Stimulated activated CD8-positive, alpha-beta memory T cell treated with anti-CD3 and anti-CD28 coated beads, Interleukin-4, amount 100 ng/mL, for 24 hours (primary cell): ENCODE data around the gene PTPRN2.
"Not testable (repeated sequence)": the region's sequence is repeated elsewhere in the genome, so short reads cannot be mapped to it uniquely, and the experiment has no call there.

Experiments
- DNase-seq: peaks from one replicate; pipeline ENCODE4 v3.0.0-alpha.2; 2020; ENCODE audit warnings: low read depth

The PTPRN2 gene

GRCh38 chr7:158264881-158265742, 322.5 kb downstream of the PTPRN2 start:
- no peak for DNase-seq

- no peak for DNase-seq
Observed at GRCh38 chr7:158263964-158264748, 323.5 kb downstream of the PTPRN2 start.

DNA sequence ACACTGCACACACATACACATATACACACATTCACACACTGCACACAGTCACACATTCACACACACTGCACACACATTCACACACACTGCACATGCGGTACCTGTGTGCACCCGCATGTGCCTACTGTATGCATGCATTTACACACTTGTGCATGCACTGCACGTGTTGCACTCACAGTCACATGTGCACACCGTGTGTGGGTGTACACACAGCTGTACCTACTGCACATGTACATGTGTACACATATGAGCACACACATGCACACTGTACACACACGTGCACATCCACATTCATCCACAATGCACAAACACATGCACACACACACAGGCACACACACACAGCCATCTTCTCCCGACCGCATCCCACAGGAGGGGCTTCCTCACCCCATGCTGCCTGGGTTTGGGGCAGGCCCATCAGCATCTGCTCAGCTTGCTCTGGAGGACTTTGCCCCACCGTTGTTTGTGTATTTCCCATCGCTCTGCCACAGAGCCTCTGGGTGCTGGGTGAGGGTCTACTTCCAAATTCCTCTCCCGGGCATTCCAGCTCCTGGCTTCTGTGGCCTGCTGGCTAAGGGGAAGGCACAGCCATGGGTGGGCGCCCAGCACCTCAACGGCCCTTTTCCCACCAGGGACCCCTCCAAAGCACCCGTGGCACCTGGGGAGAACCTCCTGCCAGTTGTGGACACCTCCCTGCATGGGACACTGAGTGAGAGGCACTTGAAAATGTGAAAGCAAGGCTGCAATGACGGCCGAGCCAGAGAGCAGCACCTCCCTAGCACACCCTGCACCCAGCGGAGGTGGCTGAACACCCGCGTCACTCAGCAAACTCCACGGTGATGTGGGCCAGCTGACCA, 324.3 kb downstream of the PTPRN2 start:
- DNase-seq, result no peak

GRCh38 chr7:158262284-158263109, 325.1 kb downstream of the PTPRN2 start:
- no peak for DNase-seq

GRCh38 chr7:158261362-158262235, 326.0 kb downstream of the PTPRN2 start:
- DNase-seq, result no peak

DNA sequence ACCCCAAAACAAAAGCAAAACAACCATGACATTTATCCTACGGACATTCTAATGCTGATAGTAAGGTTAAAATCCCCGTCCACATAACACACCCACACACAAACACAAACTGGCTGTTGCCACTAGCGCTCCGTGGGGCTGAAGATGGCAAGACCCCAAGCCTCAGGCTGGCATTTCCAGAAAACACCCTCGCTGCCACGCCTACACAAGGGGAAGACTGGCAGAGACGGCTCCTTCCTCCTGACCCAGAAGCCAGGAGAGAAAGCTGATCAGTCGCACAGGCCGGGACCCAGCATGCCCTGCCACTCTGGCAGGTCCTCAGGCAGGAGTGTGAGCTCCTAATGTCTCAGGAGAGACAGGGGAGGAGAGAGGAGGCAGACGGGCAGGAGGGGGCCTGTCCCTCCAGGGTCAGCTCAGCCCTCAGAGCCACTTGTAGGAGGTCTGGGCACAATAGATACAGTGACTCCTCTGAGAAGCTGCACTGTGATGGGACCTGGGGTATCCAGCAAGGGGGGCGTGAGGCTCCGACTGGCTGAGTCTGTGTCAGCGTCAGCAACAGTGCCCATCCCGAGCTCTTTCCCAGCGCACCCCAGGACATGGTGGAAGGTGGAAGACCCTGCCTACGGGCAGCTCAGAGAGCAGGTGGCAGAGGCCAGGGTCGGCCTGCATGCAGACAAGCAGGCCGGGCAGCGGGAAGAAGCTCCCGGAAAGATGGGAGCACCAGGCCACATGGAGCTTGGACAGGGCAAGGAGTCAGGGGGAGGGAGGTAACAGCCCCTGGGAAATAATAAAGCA, 326.9 kb downstream of the PTPRN2 start:
- no peak for DNase-seq

DNA sequence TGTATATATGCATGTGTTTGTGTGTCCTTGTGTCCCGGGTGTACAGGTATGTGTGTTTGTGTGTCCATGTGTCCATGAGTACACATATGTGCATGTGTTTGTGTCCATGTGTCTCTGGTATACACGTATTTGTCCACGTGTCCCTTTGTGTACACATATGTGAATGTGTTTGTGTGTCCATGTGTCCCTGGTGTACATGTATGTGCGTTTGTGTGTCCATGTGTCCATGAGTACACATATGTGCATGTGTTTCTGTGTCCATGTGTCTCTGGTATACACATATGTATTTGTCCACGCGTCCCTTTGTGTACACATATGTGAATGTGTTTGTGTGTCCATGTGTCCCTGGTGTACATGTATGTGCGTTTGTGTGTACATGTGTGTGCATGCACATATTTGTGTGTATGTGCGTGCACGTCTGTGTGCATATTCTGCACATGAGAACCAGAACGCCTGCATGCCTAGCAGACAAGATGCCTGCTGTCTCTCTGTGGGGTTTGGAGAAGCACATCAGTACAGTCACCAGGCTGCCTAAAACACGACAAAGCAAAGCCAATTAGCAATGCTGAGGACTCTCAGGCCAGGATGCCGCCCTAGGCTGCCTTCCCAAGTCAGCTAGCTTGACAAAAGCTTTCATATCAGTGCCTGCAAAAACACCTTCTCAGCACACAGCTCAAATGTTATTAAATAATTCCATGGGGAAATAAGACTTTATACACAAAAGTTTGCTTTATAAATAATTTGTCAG, 327.8 kb downstream of the PTPRN2 start:
- DNase-seq, result no peak

GRCh38 chr7:158259141-158259540, 328.5 kb downstream of the PTPRN2 start:
- DNase-seq, result no peak

- DNase-seq, result no peak
Observed at GRCh38 chr7:158258411-158259130, 329.1 kb downstream of the PTPRN2 start.

DNA sequence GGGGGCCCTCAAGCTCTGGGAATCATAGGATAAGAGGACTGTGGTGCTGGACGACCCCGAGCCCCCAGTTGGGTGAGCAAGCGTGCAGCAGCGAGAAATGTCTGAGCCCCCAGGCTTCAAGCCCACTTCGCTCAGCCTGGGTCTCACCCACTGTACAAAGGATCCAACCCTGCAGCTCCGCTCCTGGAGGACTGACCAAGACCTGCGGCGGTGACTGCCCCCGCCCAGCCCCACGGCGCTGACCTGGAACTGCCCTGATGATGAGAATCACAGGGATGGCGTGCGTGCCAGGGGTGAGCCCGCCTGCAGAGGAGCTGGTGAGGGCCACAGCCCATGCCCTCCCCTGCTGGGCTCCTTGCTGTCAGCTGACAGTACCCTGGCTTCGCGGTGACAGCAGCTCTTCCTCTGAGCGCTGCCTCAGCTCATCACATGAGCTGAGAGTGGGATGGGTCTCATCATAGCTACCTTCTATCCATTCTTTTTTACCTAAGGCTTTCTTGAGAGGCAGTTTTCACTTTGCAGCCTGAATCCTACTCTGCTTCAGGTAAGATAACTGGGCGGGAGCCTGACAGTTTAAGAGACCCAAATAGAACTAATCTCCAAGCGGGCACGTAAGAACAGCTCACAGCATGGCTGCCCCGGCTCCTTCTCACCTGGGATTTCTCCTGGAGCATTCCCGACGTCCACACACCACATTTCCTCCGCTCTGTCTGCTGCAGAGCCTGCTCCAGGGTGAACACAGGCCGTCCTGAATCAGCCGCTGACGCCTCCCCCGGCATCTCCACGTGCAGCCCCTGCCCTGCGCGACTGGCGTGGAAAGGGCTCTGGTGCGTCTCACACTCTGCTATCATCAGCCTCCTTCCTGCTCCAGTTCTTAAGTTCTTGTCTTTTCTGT, 329.9 kb downstream of the PTPRN2 start:
- DNase-seq, result no peak

DNA sequence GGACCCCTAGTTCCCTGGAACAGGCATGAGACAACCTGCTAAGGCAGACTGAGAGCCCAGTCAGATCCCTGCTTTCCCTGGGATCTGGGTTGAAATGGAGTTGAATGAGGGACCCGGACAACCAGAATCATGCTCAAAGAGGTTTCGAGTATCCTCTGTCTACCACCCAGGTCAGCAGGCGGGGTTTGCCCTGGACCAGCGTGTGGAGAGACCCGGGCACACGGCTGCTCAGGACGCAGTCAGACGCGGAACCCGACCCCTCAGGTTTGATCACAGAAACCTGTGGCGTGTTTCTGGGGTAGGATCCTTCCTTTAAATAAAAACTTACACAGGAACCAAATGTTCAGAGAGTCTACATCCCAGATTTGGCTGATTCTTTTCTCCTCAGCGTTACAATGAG, 330.6 kb downstream of the PTPRN2 start:
- DNase-seq, result no peak

DNA sequence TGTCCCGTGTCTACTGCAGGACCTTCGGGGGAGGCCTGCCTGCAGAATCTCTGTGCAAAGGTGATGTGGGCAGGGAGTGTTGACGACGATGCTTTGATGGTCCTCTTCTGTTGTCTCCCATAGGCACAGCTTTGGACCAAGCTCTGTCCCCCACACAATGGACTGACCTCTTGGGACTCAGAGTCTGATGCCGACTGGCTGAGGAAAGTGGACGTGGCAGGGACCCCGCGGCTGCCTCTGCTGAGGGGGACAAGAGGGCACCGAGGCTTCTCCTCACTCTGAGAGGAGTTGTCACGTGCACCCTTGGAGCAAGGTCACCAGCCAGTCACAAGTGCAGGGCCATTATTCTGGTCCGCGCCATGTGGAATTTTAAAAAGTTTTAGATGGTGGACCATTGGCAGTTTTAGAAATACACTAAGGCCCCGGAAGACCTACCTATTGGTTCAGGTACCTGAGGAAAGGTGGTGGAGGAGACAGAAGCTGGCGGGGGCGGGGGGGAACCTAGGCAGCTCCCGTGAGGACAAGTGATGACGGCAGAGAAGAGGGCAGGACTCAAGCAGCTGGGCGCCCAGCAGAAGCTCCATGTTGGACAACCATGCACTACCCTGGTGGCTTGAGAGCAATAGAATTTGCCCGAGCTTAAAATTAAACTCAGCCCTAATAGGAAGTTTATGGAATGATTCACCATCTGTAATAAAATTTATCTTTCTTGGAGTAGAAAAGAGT, 331.4 kb downstream of the PTPRN2 start:
- DNase-seq, result no peak

DNA sequence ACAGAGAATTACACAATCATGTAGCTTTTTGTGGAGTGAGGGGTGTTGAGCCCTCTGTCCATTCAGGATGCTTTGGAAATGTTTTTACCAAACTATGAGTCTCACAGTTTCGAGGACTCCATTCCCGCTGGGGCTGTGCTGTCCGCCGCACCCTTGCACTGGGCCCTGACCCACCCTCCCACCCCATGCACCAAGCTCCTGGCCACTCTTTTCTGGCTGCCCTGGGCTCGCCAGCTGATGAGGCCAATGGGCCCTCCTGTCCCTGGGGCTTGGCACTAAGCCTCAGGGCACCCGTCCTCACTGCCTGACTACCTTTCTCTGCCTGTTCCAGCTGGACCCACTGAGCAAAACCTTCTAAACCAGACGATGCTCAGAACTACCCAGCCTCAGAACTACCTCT, 332.1 kb downstream of the PTPRN2 start:
- no peak for DNase-seq

DNA sequence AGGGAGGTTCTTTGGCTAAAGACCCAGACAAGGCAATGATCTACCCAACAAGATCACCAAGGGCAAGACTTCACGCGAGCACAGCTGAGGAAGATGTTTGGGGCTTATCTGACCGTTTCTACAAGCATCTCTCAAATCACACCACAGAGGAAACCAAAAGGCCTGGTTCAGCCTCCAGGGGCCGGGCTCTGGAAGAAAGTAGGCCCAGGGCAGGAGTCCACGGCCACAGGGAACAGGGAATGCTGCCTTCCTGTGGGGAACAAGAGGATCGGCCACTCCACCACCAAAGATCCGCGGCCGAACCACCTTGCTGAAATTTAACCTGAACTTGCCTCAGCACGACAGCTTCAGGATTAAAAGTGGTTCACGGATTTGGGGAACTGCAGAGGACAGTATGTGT, 332.5 kb downstream of the PTPRN2 start:
- DNase-seq, result no peak

DNA sequence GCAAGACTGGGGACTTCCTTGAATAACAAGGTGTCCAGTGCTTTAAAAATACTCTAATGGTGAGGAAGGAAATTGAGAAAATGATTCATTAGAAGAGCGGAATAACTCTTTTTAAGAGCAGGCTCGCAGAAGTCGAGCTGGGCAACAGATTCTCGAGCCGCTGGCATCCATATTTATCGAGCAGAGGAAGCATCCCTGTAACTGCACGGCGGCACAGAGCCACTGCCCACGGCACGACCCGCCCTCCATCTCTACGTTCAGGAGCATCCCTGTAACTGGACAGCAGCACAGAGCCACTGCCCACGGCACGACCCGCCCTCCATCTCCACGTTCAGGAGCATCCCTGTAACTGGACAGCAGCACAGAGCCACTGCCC, 334.0 kb downstream of the PTPRN2 start:
- DNase-seq, result not testable (repeated sequence)

DNA sequence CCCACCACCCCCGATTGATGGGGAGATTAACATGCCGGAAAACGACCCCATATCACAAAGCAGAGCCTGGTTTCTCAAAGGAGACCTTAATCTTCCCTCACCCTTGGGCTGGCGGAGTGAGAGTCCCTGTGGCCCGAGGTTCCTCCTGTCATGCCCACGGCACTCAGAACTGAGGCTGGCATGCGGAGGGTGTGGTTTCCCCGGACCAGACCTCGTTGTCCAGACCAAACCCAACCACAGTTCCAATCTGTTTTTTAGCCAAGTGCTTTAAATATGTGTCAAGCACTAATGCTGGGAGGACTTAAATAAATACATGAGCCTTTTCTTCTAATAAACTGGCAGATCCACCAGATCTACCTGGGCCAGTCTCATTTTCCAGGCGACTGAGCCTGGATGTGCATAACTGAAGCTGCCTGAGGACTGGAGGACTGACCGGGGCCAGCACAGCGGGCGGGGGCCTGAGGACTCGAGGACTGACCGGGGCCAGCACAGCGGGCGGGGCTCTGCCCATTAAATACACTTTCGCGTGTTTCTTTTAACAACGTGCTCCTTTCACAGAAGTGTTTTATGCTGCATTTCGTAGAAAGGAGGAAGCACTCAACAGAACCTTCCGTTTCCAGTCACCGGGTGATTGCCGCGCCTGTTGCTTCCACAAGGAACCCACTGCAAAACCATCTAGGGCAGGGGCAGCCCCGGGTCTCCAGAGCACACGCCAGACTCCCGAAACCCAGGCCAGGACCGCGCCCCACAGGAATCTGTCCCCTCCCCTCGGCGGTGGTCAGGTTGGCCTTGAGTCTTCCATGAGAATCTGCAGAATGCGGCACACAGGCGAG, 334.6 kb downstream of the PTPRN2 start:
- DNase-seq, result no peak
